GM18517 (cell line): ENCODE data around the gene OBI1.
"Not testable (repeated sequence)": the region's sequence is repeated elsewhere in the genome, so short reads cannot be mapped to it uniquely, and the experiment has no call there.

ENCODE experiments used
- ATAC-seq: cut with Tn5 transposase; IDR thresholded peaks from one replicate; pipeline ENCODE4 v1.9.1; 2021; ENCODE audit warnings: mild to moderate bottlenecking, moderate library complexity; ENCODE audit not compliant: unreplicated experiment

OBI1 gene

DNA sequence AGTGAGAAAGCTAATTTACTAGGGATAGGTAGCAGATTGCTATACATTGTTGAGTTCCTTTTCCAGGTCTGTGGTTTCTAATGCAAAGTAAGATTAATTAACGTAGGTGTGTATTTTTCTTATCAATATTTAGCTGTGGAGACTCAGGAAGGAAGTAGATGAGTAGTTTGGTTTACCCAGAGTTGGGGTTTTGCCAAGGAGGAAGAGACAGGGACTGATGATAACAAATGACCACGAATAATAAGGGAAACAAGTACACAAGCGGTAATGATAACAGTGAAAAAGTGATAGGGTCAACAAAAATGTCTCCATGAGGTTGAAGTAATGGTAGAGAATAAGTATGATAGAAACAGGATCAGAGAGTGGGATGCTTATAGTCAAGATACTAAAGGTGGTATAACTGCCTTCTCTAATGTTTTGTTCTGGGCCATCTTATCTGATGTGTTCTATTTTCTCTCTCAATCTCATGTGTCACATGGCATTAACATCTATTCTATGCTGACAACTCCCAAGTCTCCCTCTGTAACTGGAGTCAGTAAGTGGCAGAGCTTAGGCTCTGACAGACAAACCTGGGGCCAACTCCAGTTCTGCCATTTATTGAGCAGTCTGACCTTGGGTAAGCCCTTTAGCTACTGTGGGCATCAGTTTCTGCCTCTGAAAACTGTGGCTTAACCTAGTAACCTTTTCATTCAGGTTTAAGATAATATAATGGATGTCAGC is 8.8 kb downstream of the OBI1 start:
- ATAC-seq: no peak

- not testable (repeated sequence) for ATAC-seq
Observed at GRCh38 chr13:78647109-78647678, 11.8 kb downstream of the OBI1 start.

- ATAC-seq: peak; percentile 54
Observed at GRCh38 chr13:78638216-78638615, 20.7 kb downstream of the OBI1 start.

DNA sequence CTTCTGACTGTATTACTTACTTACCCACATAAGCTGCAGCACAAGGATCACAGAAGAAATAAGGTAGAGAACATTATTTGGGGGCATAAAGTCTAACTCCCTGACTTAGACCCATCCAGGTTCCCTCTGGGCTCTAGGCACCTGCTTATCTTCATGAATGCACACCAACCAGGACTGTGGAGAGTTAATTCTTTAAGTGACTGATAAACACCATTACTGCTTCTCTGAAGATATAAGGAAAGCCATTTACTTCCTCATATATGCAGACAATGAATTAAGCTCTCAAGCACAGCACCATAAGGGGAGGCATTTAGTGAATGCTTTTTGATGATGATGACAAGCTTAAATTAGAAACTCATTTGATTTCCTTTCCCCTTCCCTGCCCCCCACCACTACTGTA is 22.5 kb downstream of the OBI1 start:
- no peak for ATAC-seq

DNA sequence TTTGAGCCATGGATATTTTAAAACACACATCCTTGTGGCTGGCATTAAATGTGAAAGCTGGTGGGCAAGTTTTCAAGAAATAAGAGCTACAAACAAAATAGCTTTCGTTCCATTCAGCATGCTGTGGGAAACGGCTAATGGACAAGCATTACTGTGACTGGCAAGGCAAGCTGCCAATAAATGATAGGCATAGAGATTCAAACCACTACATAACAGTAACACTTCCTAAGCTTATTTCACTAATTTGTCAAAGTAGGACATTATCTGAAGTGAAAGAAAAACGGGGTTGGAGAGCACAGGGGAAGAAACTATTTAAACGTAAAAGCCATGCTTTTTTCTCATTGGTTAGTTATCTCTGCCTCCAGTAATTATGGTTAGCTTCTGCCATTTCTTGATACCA is 26.0 kb downstream of the OBI1 start:
- no peak for ATAC-seq

- no peak for ATAC-seq
Observed at GRCh38 chr13:78631077-78631476, 27.9 kb downstream of the OBI1 start.

GRCh38 chr13:78630511-78630910 is 28.4 kb downstream of the OBI1 start:
- ATAC-seq: no peak

- no peak for ATAC-seq
Observed at GRCh38 chr13:78625384-78625783, 33.6 kb downstream of the OBI1 start.

GRCh38 chr13:78623132-78623531 is 35.8 kb downstream of the OBI1 start:
- no peak for ATAC-seq

- no peak for ATAC-seq
Observed at GRCh38 chr13:78620936-78621470, 38.0 kb downstream of the OBI1 start.

GRCh38 chr13:78618411-78618810 is 40.5 kb downstream of the OBI1 start:
- no peak for ATAC-seq

- ATAC-seq: no peak
Observed at GRCh38 chr13:78611040-78611439, 47.9 kb downstream of the OBI1 start.

DNA sequence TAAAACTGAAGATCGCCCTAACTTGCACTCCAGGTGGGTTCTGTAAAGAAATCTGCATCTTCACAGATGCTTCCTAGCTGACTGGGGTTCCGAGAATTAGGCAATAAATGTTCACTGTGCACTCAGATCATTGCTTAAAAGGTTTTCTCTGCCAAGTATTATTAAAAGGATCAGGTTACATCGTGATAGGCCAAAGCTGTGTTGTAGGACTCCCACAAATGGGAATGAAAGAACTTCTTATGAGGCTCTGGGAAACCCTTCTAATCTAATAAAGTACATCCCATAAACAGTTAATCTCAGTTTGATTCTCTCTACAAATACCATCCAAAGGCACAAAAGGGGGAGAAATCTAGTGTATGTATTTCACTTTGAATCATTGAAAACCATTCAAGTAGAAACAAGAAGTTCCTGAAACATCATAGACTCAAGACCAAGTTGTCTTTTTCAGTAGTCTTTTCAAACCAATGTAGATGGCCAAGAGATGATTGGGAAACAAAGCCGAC is 48.5 kb downstream of the OBI1 start:
- no peak for ATAC-seq

DNA sequence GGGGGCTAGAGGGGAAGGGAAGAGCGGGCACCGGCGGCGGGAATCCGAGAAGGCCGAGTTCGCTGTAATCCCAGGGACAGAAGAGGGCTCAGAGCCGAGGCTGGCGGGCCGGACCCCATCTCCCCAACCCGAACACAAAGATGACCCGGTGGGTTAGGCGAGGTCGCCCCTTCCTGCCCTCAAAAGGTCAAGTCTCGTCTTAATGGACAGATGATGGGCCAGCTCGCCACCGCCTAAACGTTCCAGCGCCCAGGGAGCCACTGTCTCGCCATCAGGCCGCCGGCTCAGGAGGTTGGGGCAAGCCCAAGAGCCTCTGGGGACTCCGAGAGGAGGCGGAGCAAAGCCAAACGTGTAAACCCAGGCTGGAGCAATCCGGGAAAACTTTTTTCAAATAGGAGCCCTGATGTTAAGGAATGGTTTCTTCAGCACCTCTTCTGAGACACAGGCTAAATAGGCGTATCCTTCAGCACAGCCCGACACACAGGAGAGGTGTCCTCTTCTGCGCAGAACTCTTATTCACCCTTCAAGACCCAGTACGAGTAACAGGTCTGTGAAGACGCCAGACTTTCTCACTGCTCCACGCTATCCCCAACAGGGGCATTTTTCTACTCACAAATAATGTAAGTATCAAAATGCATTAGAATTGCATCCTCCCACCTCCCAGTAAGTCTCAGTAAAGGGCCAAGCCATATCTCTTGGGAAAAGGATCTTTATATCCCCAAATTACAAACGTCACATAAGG is 49.3 kb downstream of the OBI1 start:
- no peak for ATAC-seq

DNA sequence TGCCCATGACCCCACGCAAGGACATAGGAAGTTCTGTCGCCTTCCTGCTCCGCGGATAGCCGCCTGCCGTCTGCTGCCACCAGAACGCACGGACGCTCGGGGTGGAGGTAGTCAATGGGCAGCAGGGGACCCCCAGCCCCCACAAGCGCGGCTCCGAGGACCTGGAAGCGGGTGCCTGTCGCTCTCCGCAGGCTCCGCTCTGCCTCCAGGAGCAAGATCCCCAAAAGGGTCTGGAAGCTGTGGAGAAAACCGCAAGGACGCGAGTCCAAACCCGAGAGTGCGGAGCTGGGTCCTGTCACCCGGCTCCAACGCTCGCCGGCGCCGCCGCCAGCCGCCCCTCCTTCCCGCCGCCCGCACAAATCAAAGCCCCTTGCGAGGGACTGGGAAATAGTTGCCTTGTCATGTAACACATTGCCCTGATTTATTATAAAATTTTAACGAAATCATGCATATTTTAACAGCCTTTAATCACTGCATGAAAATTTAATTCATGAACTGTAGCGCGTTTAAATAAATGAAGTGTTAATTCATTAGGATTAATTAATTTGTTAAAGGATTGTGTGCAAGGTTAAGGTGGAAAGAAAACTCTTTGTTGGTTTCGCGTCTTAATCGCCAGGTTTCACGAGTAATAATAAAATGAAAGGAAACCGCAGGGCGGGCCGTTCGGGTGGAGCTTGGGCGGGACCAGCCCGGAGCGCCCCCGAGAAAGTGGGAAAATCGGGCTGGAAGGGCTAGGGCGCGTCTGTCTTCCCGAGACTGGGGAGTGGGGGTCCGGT is 50.1 kb downstream of the OBI1 start:
- ATAC-seq: no peak

DNA sequence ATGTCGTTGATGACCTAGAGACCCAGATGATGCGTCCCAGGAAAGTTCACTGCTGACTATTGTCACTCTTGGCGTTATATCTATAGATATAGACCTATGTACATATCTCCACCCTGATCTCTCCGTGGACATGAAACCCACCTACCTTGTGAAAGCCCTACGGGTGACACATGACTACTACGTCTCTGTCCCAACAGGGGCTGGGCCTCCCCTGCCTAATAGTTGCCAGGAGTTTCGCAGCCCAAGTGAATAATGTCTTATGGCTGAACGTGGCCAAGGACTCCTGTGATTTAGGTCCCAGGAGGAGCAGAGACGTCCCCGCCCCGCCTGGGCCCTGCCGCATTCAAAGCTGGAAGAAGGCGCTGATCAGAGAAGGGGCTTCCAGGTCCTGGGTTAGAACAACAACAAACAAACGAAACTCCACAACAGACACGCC is 50.7 kb downstream of the OBI1 start:
- no peak for ATAC-seq

- no peak for ATAC-seq
Observed at GRCh38 chr13:78607409-78608251, 51.3 kb downstream of the OBI1 start.

DNA sequence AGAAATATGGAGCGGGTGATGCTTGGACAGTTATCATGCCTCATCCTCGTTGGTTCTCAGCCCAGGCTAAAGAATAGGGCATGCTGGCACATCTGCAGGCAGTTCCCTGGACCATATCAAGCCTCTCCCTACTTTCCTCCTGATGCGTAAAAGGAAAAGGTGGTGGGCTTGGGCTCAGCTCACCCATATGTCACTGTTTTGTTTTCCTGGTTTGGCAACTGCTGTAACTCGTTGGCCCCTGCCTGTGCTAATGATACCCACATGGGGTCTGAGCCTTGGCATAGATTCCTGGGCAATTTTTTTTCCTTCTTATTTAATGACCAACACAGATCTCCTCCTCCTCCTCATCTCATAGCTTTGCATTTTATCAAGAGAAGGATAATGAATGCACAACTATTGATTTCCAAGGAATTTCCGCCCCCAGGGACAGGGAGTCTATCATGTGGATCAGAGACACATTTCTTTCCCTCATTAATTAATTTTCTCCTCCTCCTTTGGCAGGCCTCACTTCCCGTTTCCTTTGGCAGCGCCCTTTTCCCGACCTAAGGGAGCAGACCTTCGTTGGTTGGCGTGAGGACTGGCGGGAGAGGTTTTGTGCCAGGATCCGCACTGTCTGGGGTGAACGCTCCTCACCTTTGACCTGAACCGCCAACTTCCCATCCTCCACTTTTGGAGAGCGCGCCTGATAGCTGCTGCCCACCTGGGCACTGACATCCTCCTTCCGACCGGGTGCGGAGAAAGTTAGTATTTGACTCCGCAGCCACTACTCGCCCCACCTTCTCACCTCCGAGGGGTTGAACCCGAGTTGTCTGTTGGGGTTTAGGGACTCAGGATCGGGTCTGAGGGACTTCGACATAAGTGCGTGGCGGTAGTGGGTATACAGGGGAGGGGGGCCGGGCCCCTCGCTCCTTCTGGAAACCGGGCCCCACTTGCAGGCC is 52.2 kb downstream of the OBI1 start:
- ATAC-seq: no peak
